Skeletal muscle tissue (tissue), 4 donors: ENCODE measurements around the gene NSUN3. TPM values are rescaled to one million over a fixed set of nuclear protein-coding genes. Genes with fewer than 3 reads are reported as not detected.

ENCODE experiments used
- H3K27ac ChIP-seq: one replicate; pipeline ENCODE4 v1.7.0; 2013; ENCODE audit warnings: mild to moderate bottlenecking, low read depth, low read length, inconsistent platforms
- H3K27me3 ChIP-seq, 3 donors: one replicate each; pipeline ENCODE4 v1.7.0; 2013; ENCODE audit warnings: low read length in 3 of 3; ENCODE audit not compliant: control insufficient read depth in 3 of 3, insufficient read depth in 3 of 3
- H3K36me3 ChIP-seq, 3 donors: one replicate each; pipeline ENCODE4 v1.7.0; 2013; ENCODE audit warnings: low read length in 3 of 3; ENCODE audit not compliant: control insufficient read depth in 3 of 3, insufficient read depth in 3 of 3
- H3K4me1 ChIP-seq, 3 donors: one replicate each; pipeline ENCODE4 v1.7.0; 2013; ENCODE audit warnings: low read length in 3 of 3, mild to moderate bottlenecking in 3 of 3; ENCODE audit not compliant: control insufficient read depth in 3 of 3, insufficient read depth in 3 of 3
- H3K4me3 ChIP-seq, 3 donors: one replicate each; pipeline ENCODE4 v1.7.0; 2013; ENCODE audit warnings: low read length in 3 of 3
- H3K9ac ChIP-seq, 3 donors: one replicate each; pipeline ENCODE4 v1.7.0; 2013; ENCODE audit warnings: low read length in 3 of 3, mild to moderate bottlenecking in 3 of 3, moderate library complexity in 2 of 3, low read depth in 1 of 3
- H3K9me3 ChIP-seq, 3 donors: one replicate each; pipeline ENCODE4 v1.7.0; 2013; ENCODE audit warnings: low read length in 3 of 3; ENCODE audit not compliant: control insufficient read depth in 3 of 3
- total RNA-seq: library from RNA; depleted of rRNA; stranded (reverse); fragments of >200 nt; gene quantifications from one replicate; pipeline ENCODE4 v1.2.3, GENCODE V29; 2014
- donor health status: Osteomylitis.

NSUN3 gene
- total RNA-seq, 1 donor from 2014 or later = 17.2 TPM

- H3K4me3 ChIP-seq = no peak overlapping the region
- H3K4me1 ChIP-seq = no peaks in the 10 kb centered on the region
- H3K9me3 ChIP-seq = no peaks in the 10 kb centered on the region
- H3K27ac ChIP-seq = no peak overlapping the region
- H3K27me3 ChIP-seq = no peaks in the 10 kb centered on the region
- H3K9ac ChIP-seq = no peak overlapping the region
- H3K36me3 ChIP-seq = peaks cover 0 to 11% (median 0%) of the 10 kb centered on the region in 3 donors
Measured at GRCh38 chr3:94114666-94115065, 51.8 kb downstream of the NSUN3 start.

- Histone ChIP-seq H3K9me3 (no peaks in the 10 kb centered on the region), H3K4me1 (no peaks in the 10 kb centered on the region), H3K9ac (no peak overlapping the region), H3K27me3 (no peaks in the 10 kb centered on the region), H3K27ac (no peak overlapping the region), H3K4me3 (no peak overlapping the region), H3K36me3 (peaks cover 0 to 11% (median 0%) of the 10 kb centered on the region in 3 donors)
Measured at GRCh38 chr3:94115482-94115881, 52.6 kb downstream of the NSUN3 start.

GRCh38 chr3:94117729-94118128 lies 54.9 kb downstream of the NSUN3 start:
- Histone ChIP-seq H3K27me3 (no peaks in the 10 kb centered on the region), H3K4me3 (no peak overlapping the region), H3K9me3 (no peaks in the 10 kb centered on the region), H3K9ac (no peak overlapping the region), H3K4me1 (no peaks in the 10 kb centered on the region), H3K36me3 (no peaks in the 10 kb centered on the region), H3K27ac (no peak overlapping the region)

GRCh38 chr3:94118390-94118789 lies 55.5 kb downstream of the NSUN3 start:
- Histone ChIP-seq H3K4me3 (no peak overlapping the region), H3K27ac (no peak overlapping the region), H3K4me1 (no peaks in the 10 kb centered on the region), H3K9ac (no peak overlapping the region), H3K36me3 (peaks cover 0 to under 1% (median 0%) of the 10 kb centered on the region in 3 donors), H3K9me3 (no peaks in the 10 kb centered on the region), H3K27me3 (no peaks in the 10 kb centered on the region)

- H3K36me3 ChIP-seq = peaks cover 0 to 4% (median 2%) of the 10 kb centered on the region in 3 donors
- no peaks in the 10 kb centered on the region for H3K9me3 ChIP-seq
- no peaks in the 10 kb centered on the region for H3K27me3 ChIP-seq
- no peak overlapping the region for H3K4me3 ChIP-seq
- no peaks in the 10 kb centered on the region for H3K4me1 ChIP-seq
- H3K9ac ChIP-seq = no peak overlapping the region
- no peak overlapping the region for H3K27ac ChIP-seq
Measured at GRCh38 chr3:94121161-94121560, 58.3 kb downstream of the NSUN3 start.

- Histone ChIP-seq H3K27me3 (no peaks in the 10 kb centered on the region), H3K4me1 (peaks cover 0 to 3% (median 0%) of the 10 kb centered on the region in 3 donors), H3K36me3 (peaks cover 0 to 6% (median 4%) of the 10 kb centered on the region in 3 donors), H3K27ac (no peak overlapping the region), H3K9ac (no peak overlapping the region), H3K4me3 (no peak overlapping the region), H3K9me3 (no peaks in the 10 kb centered on the region)
Measured at GRCh38 chr3:94127115-94127514, 64.3 kb downstream of the NSUN3 start.

- Histone ChIP-seq H3K9me3 (no peaks in the 10 kb centered on the region), H3K27me3 (no peaks in the 10 kb centered on the region), H3K4me1 (peaks cover 0 to 3% (median 0%) of the 10 kb centered on the region in 3 donors), H3K36me3 (peaks cover 0 to 4% (median 4%) of the 10 kb centered on the region in 3 donors), H3K27ac (no peak overlapping the region), H3K4me3 (no peak overlapping the region), H3K9ac (no peak overlapping the region)
Measured at GRCh38 chr3:94130690-94131089, 67.8 kb downstream of the NSUN3 start.

- Histone ChIP-seq H3K9me3 (no peaks in the 10 kb centered on the region), H3K4me1 (peaks cover 0 to 3% (median 0%) of the 10 kb centered on the region in 3 donors), H3K36me3 (no peaks in the 10 kb centered on the region), H3K27me3 (no peaks in the 10 kb centered on the region), H3K4me3 (no peak overlapping the region), H3K27ac (no peak overlapping the region), H3K9ac (no peak overlapping the region)
Measured at GRCh38 chr3:94132777-94133176, 69.9 kb downstream of the NSUN3 start.

GRCh38 chr3:94136133-94136532 lies 73.3 kb downstream of the NSUN3 start:
- Histone ChIP-seq H3K36me3 (no peaks in the 10 kb centered on the region), H3K4me1 (no peaks in the 10 kb centered on the region), H3K27ac (no peak overlapping the region), H3K27me3 (no peaks in the 10 kb centered on the region), H3K4me3 (no peak overlapping the region), H3K9me3 (no peaks in the 10 kb centered on the region), H3K9ac (no peak overlapping the region)

- H3K27me3 ChIP-seq = no peaks in the 10 kb centered on the region
- no peaks in the 10 kb centered on the region for H3K9me3 ChIP-seq
- H3K9ac ChIP-seq = peak overlapping the region in 1 of 3 donors; percentile 23
- no peaks in the 10 kb centered on the region for H3K36me3 ChIP-seq
- no peaks in the 10 kb centered on the region for H3K4me1 ChIP-seq
- no peak overlapping the region for H3K27ac ChIP-seq
- H3K4me3 ChIP-seq = no peak overlapping the region
Measured at GRCh38 chr3:94137377-94137776, 74.5 kb downstream of the NSUN3 start.

GRCh38 chr3:94146455-94146854 lies 83.6 kb downstream of the NSUN3 start:
- Histone ChIP-seq H3K4me3 (no peak overlapping the region), H3K27ac (no peak overlapping the region), H3K36me3 (no peaks in the 10 kb centered on the region), H3K27me3 (no peaks in the 10 kb centered on the region), H3K4me1 (no peaks in the 10 kb centered on the region), H3K9ac (no peak overlapping the region), H3K9me3 (no peaks in the 10 kb centered on the region)
